GM12878 (cell line): Measurements from ENCODE around the gene TIAM1. TPM values are rescaled to one million over a fixed set of nuclear protein-coding genes. Genes with fewer than 3 reads are reported as not detected.

Experiments used
- ASH2L ChIP-seq: fragments of 300-600, 200-600 bp; sonication (generic); IDR thresholded peaks from 2 replicates; pipeline ENCODE4 v1.6.1; 2017; ENCODE audit warnings: low read depth, mild to moderate bottlenecking, borderline replicate concordance
- CHD4 ChIP-seq: fragments of 200-600 bp; sonication (generic); IDR thresholded peaks from 2 replicates; pipeline ENCODE4 v1.6.1; 2016; ENCODE audit warnings: mild to moderate bottlenecking
- IRF4 ChIP-seq: IDR thresholded peaks from 2 replicates; pipeline ENCODE4 v1.6.1; 2011; ENCODE audit warnings: low read depth, low read length
- KLF5 ChIP-seq: fragments of 450-650 bp; IDR thresholded peaks from 2 replicates; pipeline ENCODE4 v1.6.1; 2014; ENCODE audit warnings: mild to moderate bottlenecking; ENCODE audit not compliant: partially characterized antibody
- MTA3 ChIP-seq: IDR thresholded peaks from 2 replicates; pipeline ENCODE4 v1.6.1; 2012; ENCODE audit warnings: low read length, inconsistent platforms, borderline replicate concordance
- NBN ChIP-seq: fragments of 450-650 bp; IDR thresholded peaks from 2 replicates; pipeline ENCODE4 v1.6.1; 2016
- NR2F1 ChIP-seq: fragments of 450-650 bp; conservative IDR thresholded peaks from 2 replicates; pipeline ENCODE4 v1.6.1; 2017; ENCODE audit warnings: mild to moderate bottlenecking
- RCOR1 ChIP-seq: conservative IDR thresholded peaks from 2 replicates; pipeline ENCODE4 v1.6.1; 2012; ENCODE audit warnings: low read depth, low read length, improper control_type of control experiment
- RELA ChIP-seq: fragments of 450-650 bp; IDR thresholded peaks from 2 replicates; pipeline ENCODE4 v1.8.0; 2014; ENCODE audit warnings: borderline replicate concordance; ENCODE audit not compliant: partially characterized antibody
- RFX5 ChIP-seq: IDR thresholded peaks from 2 replicates; pipeline ENCODE4 v1.6.1; 2011; ENCODE audit warnings: low read depth, low read length, improper control_type of control experiment
- SIX5 ChIP-seq: IDR thresholded peaks from 2 replicates; pipeline ENCODE4 v1.6.1; 2011; ENCODE audit warnings: mild to moderate bottlenecking, low read depth, low read length, moderate library complexity; ENCODE audit not compliant: severe bottlenecking
- SMAD1 ChIP-seq: fragments of 450-650 bp; IDR thresholded peaks from 2 replicates; pipeline ENCODE4 v1.6.1; 2018; ENCODE audit warnings: mild to moderate bottlenecking, low read depth; ENCODE audit not compliant: partially characterized antibody
- SPI1 ChIP-seq: IDR thresholded peaks from 2 replicates; pipeline ENCODE4 v1.6.1; 2011; ENCODE audit warnings: low read depth, mild to moderate bottlenecking, low read length, moderate library complexity, borderline replicate concordance; ENCODE audit not compliant: insufficient read depth
- TARDBP ChIP-seq: IDR thresholded peaks from 2 replicates; pipeline ENCODE4 v1.6.1; 2016; ENCODE audit warnings: borderline replicate concordance
- YY1 ChIP-seq: IDR thresholded peaks from 2 replicates; pipeline ENCODE4 v1.6.1; 2011; ENCODE audit warnings: low read depth, mild to moderate bottlenecking, low read length
- polyA plus RNA-seq, 11 experiments: library from polyadenylated mRNA; depleted of rRNA in 4 of 11; unstranded in 6 of 11; stranded (reverse) in 5 of 11; fragments of >200 nt; fragmentation: Nextera tagmentation in 4 of 11; fragmentation: Illumina TruSeq in 1 of 11; extraction: Ambion mirVana in 4 of 11; extraction: Trizol in 1 of 11; gene quantifications; 1 replicate in 1 of 11; 2 replicates in 10 of 11; pipeline versions ENCODE4 v1.2.1 to v1.2.3, GENCODE V29; 2011 to 2016; ENCODE audit warnings: inconsistent platforms in 2 of 11, missing spikeins in 2 of 11, low read depth in 1 of 11
- total RNA-seq, 4 experiments: library from RNA; depleted of rRNA in 3 of 4; stranded (reverse); fragments of >200 nt in 3 of 4; fragmentation: Illumina TruSeq in 1 of 4; extraction: Trizol in 1 of 4; gene quantifications; 2 replicates each; pipeline versions ENCODE4 v1.2.1 to v1.2.3, GENCODE V29; 2013 to 2021
- TF ChIP-seq, protein P1 (sequence below): fragments of 450-650 bp; IDR thresholded peaks from 2 replicates; pipeline ENCODE4 v1.6.1; 2017; ENCODE audit warnings: antibody characterized with exemption, mild to moderate bottlenecking, moderate library complexity
- TF ChIP-seq, protein P2 (sequence below): fragments of 450-650 bp; IDR thresholded peaks from 2 replicates; pipeline ENCODE4 v1.6.1; 2016; ENCODE audit warnings: mild to moderate bottlenecking, moderate library complexity, borderline replicate concordance
- TF ChIP-seq, protein P3 (sequence below): fragments of 450-650 bp; IDR thresholded peaks from 2 replicates; pipeline ENCODE4 v1.6.1; 2017; ENCODE audit warnings: mild to moderate bottlenecking, low read depth, inconsistent platforms; ENCODE audit not compliant: poor library complexity, severe bottlenecking

The TIAM1 gene
- total and polyA plus RNA-seq, 10 of the 15 experiments (the other 5 are each of a cell fraction or from before 2014, with no cell fraction given): 0.31 to 35.9 (median 0.78) TPM

DNA sequence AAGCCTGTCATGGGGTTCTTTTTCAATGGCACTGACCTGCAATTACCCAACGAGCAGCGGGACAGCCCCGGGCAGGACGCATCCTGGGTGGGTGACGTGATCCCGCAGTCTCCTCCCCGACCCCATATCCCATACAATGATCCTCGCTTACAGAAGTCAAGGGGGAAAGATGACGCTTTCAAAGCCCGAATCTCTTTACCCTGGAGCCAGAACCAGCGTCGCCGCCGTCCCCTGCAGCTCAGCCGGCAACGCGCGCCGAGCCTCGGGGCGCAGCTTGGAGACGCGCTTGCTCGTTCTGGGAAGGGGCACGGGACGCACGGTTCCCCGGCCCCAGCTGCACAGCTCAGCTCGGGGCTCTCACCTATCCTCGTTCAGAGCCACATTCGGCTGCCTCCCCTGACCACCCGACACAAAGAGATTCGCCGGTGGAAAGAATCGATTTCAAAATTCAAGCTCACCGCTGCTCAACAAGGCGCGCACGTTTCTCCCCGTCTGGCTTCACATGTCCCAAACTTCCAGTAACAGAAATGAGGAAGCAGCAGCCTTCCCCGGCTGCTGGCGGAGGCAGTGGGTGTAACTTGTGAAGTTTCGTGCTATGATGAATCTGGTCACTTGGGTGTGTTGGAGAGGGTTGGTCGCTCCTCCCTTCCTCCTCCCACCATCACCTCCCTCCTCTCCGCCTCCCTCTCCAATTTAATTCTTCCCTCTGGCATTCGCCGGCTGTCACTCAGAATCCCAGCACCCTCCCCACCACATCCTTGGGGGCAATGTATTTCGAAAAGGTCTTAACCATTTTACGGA, at the start of gene TIAM1 (continued):
- TF ChIP-seq RELA (no peak), YY1 (no peak), IRF4 (no peak), CHD4 (no peak), KLF5 (no peak), SIX5 (no peak), SPI1 (peak; percentile 35; the same call in 1 of the 2 replicates), RFX5 (no peak), SMAD1 (no peak), MTA3 (no peak), RCOR1 (no peak), TARDBP (no peak), NBN (no peak), ASH2L (no peak), NR2F1 (no peak)
- TF ChIP-seq, protein P1, sequence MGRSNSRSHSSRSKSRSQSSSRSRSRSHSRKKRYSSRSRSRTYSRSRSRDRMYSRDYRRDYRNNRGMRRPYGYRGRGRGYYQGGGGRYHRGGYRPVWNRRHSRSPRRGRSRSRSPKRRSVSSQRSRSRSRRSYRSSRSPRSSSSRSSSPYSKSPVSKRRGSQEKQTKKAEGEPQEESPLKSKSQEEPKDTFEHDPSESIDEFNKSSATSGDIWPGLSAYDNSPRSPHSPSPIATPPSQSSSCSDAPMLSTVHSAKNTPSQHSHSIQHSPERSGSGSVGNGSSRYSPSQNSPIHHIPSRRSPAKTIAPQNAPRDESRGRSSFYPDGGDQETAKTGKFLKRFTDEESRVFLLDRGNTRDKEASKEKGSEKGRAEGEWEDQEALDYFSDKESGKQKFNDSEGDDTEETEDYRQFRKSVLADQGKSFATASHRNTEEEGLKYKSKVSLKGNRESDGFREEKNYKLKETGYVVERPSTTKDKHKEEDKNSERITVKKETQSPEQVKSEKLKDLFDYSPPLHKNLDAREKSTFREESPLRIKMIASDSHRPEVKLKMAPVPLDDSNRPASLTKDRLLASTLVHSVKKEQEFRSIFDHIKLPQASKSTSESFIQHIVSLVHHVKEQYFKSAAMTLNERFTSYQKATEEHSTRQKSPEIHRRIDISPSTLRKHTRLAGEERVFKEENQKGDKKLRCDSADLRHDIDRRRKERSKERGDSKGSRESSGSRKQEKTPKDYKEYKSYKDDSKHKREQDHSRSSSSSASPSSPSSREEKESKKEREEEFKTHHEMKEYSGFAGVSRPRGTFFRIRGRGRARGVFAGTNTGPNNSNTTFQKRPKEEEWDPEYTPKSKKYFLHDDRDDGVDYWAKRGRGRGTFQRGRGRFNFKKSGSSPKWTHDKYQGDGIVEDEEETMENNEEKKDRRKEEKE: no peak
- TF ChIP-seq, protein P2, sequence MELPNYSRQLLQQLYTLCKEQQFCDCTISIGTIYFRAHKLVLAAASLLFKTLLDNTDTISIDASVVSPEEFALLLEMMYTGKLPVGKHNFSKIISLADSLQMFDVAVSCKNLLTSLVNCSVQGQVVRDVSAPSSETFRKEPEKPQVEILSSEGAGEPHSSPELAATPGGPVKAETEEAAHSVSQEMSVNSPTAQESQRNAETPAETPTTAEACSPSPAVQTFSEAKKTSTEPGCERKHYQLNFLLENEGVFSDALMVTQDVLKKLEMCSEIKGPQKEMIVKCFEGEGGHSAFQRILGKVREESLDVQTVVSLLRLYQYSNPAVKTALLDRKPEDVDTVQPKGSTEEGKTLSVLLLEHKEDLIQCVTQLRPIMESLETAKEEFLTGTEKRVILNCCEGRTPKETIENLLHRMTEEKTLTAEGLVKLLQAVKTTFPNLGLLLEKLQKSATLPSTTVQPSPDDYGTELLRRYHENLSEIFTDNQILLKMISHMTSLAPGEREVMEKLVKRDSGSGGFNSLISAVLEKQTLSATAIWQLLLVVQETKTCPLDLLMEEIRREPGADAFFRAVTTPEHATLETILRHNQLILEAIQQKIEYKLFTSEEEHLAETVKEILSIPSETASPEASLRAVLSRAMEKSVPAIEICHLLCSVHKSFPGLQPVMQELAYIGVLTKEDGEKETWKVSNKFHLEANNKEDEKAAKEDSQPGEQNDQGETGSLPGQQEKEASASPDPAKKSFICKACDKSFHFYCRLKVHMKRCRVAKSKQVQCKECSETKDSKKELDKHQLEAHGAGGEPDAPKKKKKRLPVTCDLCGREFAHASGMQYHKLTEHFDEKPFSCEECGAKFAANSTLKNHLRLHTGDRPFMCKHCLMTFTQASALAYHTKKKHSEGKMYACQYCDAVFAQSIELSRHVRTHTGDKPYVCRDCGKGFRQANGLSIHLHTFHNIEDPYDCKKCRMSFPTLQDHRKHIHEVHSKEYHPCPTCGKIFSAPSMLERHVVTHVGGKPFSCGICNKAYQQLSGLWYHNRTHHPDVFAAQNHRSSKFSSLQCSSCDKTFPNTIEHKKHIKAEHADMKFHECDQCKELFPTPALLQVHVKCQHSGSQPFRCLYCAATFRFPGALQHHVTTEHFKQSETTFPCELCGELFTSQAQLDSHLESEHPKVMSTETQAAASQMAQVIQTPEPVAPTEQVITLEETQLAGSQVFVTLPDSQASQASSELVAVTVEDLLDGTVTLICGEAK: no peak
- TF ChIP-seq, protein P3, sequence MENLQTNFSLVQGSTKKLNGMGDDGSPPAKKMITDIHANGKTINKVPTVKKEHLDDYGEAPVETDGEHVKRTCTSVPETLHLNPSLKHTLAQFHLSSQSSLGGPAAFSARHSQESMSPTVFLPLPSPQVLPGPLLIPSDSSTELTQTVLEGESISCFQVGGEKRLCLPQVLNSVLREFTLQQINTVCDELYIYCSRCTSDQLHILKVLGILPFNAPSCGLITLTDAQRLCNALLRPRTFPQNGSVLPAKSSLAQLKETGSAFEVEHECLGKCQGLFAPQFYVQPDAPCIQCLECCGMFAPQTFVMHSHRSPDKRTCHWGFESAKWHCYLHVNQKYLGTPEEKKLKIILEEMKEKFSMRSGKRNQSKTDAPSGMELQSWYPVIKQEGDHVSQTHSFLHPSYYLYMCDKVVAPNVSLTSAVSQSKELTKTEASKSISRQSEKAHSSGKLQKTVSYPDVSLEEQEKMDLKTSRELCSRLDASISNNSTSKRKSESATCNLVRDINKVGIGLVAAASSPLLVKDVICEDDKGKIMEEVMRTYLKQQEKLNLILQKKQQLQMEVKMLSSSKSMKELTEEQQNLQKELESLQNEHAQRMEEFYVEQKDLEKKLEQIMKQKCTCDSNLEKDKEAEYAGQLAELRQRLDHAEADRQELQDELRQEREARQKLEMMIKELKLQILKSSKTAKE: no peak
